Measurements from ENCODE around the gene EXD2. TPM values are rescaled to one million over a fixed set of nuclear protein-coding genes. Genes with fewer than 3 reads are reported as not detected.

EXD2 gene
- total and polyA plus RNA-seq, 2 of the 13 experiments (the other 11 are each of a cell fraction or from before 2014, with no cell fraction given), result 9.5 to 15.1 TPM

GRCh38 chr14:69191340-69192111, at the start of gene EXD2 (continued):
- no peak for TF ChIP-seq MTF1 (CRISPR knock-in tag; IDR thresholded peaks at IDR 0.05)
- TF ChIP-seq MIER3 (CRISPR knock-in tag; IDR thresholded peaks at IDR 0.05; ENCODE audit: borderline replicate concordance), result peak; percentile 68; the same call in 1 of the 2 replicates
- peak; percentile 16; the same call in 1 of the 2 replicates for TF ChIP-seq AHDC1 (CRISPR knock-in tag; IDR thresholded peaks at IDR 0.05; ENCODE audit: borderline replicate concordance)
- TF ChIP-seq ZNF773 (CRISPR knock-in tag; IDR thresholded peaks at IDR 0.05; ENCODE audit: borderline replicate concordance), result no peak
- no peak for TF ChIP-seq ZFP36 (IDR thresholded peaks at IDR 0.05; ENCODE audit: borderline replicate concordance, low read depth, low read length, partially characterized antibody)
- TF ChIP-seq SRSF9 (IDR thresholded peaks at IDR 0.05; ENCODE audit: borderline replicate concordance, insufficient read depth, low read depth, low read length, poor library complexity, severe bottlenecking), result no peak
- TF ChIP-seq ZNF782 (CRISPR knock-in tag; IDR thresholded peaks at IDR 0.05; ENCODE audit: borderline replicate concordance), result 0 out of 2 replicates have a peak, but pooled peaks have one; percentile 67
- peak in 1 of 2 experiments; percentile 72; a peak in 1 of 4 replicates for TF ChIP-seq KLF16 (CRISPR knock-in tag; IDR thresholded peaks at IDR 0.05)
- no peak for TF ChIP-seq ZNF432 (CRISPR knock-in tag; IDR thresholded peaks at IDR 0.05; ENCODE audit: borderline replicate concordance)
- no peak for TF ChIP-seq ZNF446 (CRISPR knock-in tag; IDR thresholded peaks at IDR 0.05)
- TF ChIP-seq MAF1 (CRISPR knock-in tag; IDR thresholded peaks at IDR 0.05; ENCODE audit: borderline replicate concordance), result no peak
- TF ChIP-seq MZF1 (CRISPR knock-in tag; IDR thresholded peaks at IDR 0.05; ENCODE audit: borderline replicate concordance), result no peak
- no peak for TF ChIP-seq ZNF10 (CRISPR knock-in tag; IDR thresholded peaks at IDR 0.05; ENCODE audit: borderline replicate concordance, low read depth)
- no peak for TF ChIP-seq ZNF30 (CRISPR knock-in tag; IDR thresholded peaks at IDR 0.05)
- TF ChIP-seq ZNF549 (CRISPR knock-in tag; IDR thresholded peaks at IDR 0.05), result no peak
- TF ChIP-seq FOXP4 (CRISPR knock-in tag; IDR thresholded peaks at IDR 0.05), result peak; percentile 36
- peak; percentile 57; the same call in 1 of the 2 replicates for TF ChIP-seq DNMT3B (CRISPR knock-in tag; conservative IDR thresholded peaks at IDR 0.05)
- no peak for TF ChIP-seq ARHGAP35 (CRISPR knock-in tag; IDR thresholded peaks at IDR 0.05; ENCODE audit: borderline replicate concordance)

Data from HepG2 (cell line).